ENCODE results near the gene NUB1. TPM values are rescaled to one million over a fixed set of nuclear protein-coding genes. Genes with fewer than 3 reads are reported as not detected.

NUB1 gene
- total RNA-seq, 1 donor from 2014 or later, result 28.2 TPM

- H3K4me3 ChIP-seq, result no peak overlapping the region
- no peak overlapping the region for H3K27ac ChIP-seq
- peaks cover 28 to 38% of the 10 kb centered on the region in 2 donors for H3K36me3 ChIP-seq
- H3K9me3 ChIP-seq, result no peaks in the 10 kb centered on the region
- DNase-seq (ENCODE audit: low spot score in 2 of 2), result no peak
- intact Hi-C loops (cut with DNase I), result no loop called here
- peaks cover 0 to 3% of the 10 kb centered on the region in 2 donors for H3K4me1 ChIP-seq
- TF ChIP-seq CTCF (IDR thresholded peaks at IDR 0.05), result no peak
- no peaks in the 10 kb centered on the region for H3K27me3 ChIP-seq
These were observed 38.1 kb downstream of the NUB1 start for GRCh38 chr7:151379534-151380198.

GRCh38 chr7:151380199-151381097 lies 38.8 kb downstream of the NUB1 start:
- Histone ChIP-seq H3K9me3 (no peaks in the 10 kb centered on the region), H3K36me3 (peaks cover 22 to 33% of the 10 kb centered on the region in 2 donors), H3K27me3 (no peaks in the 10 kb centered on the region), H3K4me1 (peaks cover 0 to 6% of the 10 kb centered on the region in 2 donors), H3K4me3 (no peak overlapping the region), H3K27ac (no peak overlapping the region)
- intact Hi-C loops (cut with DNase I), result no loop called here
- no peak for DNase-seq (ENCODE audit: low spot score in 2 of 2)
- no peak for TF ChIP-seq CTCF (IDR thresholded peaks at IDR 0.05)

DNA sequence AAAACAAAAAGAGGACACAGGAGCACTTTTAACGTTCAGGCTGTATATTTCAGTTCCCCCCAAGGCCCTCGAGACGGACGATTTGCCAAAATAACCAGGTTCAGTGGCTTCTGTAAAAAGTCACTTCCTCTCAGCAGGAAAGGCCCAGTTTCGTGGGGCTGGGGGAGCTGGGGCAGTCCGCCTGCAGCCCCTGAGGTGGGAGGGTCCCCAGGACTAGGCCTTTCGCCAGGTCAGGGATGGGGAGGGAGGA lies 39.4 kb downstream of the NUB1 start:
- peak overlapping the region in 1 of 2 donors; percentile 3 for H3K27ac ChIP-seq

GRCh38 chr7:151381348-151382078 lies 39.9 kb downstream of the NUB1 start:
- Histone ChIP-seq H3K4me3 (peak overlapping the region; percentile 39 to 65), H3K36me3 (peaks cover 11 to 22% of the 10 kb centered on the region in 2 donors), H3K27me3 (no peaks in the 10 kb centered on the region), H3K4me1 (peaks cover 0 to 14% of the 10 kb centered on the region in 2 donors), H3K27ac (peak overlapping the region in 1 of 2 donors; percentile 3), H3K9me3 (no peaks in the 10 kb centered on the region)
- no peak for DNase-seq (ENCODE audit: low spot score in 2 of 2)
- no peak for TF ChIP-seq CTCF (IDR thresholded peaks at IDR 0.05)
- intact Hi-C loops (cut with DNase I), result no loop called here

More for the DNA sequence above, 39.4 kb downstream of the NUB1 start:
- Histone ChIP-seq H3K36me3 (peaks cover 16 to 27% of the 10 kb centered on the region in 2 donors), H3K9me3 (no peaks in the 10 kb centered on the region), H3K27me3 (no peaks in the 10 kb centered on the region), H3K4me1 (peaks cover 0 to 10% of the 10 kb centered on the region in 2 donors), H3K4me3 (peak overlapping the region; percentile 39 to 65)
- intact Hi-C loops (cut with DNase I), result no loop called here
- no peak for TF ChIP-seq CTCF (IDR thresholded peaks at IDR 0.05)
- DNase-seq (ENCODE audit: low spot score in 2 of 2), result no peak

DNA sequence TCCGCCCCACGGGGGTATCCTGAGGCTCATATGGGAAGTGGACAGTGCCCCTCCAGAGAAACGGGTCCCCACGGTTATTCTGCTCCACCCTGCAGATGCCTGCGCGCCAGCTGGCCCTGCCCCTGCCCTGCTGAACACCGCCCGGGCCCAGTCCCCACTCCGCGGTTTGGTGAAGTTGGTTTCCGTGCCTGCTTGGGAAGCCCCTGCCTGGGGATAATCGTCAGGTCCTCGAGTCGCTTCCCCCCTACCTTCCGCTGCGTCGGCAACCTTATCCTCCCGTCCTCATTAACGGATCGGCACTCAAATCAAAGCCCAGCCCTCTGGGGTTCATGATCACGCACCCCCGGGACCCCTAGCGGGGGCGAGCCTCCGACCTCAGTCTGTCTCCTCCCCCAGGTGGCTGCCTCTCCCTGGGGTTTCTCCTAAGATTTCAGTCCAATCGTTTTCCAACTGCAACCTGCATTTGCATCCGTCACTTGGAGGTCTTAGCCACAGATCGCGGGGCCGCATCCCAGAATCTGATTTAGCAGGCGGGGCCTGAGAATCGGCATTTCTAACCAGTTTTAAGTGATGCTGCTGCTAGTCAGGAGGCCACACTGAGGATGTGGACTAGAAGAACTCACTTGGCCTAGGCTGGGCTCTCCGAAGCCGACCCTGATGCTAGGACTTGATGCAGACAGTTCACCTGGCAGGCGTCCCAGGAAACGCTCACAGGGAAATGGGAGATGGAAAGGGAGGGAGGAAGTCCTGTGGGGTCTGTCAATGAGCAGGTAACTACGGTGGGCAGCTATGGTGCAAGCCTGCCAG lies 40.7 kb downstream of the NUB1 start:
- Histone ChIP-seq H3K9me3 (no peaks in the 10 kb centered on the region), H3K4me1 (peaks cover 0 to 18% of the 10 kb centered on the region in 2 donors), H3K27me3 (no peaks in the 10 kb centered on the region), H3K27ac (no peak overlapping the region), H3K4me3 (peak overlapping the region in 1 of 2 donors; percentile 65), H3K36me3 (peaks cover 4 to 15% of the 10 kb centered on the region in 2 donors)
- no peak for TF ChIP-seq CTCF (IDR thresholded peaks at IDR 0.05)
- intact Hi-C loops (cut with DNase I), result no loop called here
- DNase-seq (ENCODE audit: low spot score in 2 of 2), result no peak

Data from ascending aorta (tissue), 2 donors.